Adrenal gland (tissue), 5 donors: ENCODE data around the gene DVL1.

Experiments
- POLR2A ChIP-seq, 2 donors: fragments of 450-650 bp; IDR thresholded peaks; one replicate each; pipeline ENCODE4 v1.6.1; 2017; ENCODE audit warnings: antibody characterized with exemption in 2 of 2, mild to moderate bottlenecking in 2 of 2, moderate library complexity in 1 of 2
- TF ChIP-seq, protein P1 (sequence below), 6 experiments: fragments of 450-650 bp in 4 of 6; fragments of 200-600 bp in 2 of 6; sonication (generic) in 1 of 6; IDR thresholded peaks; 1 replicate in 5 of 6; 2 replicates in 1 of 6; pipeline versions ENCODE4 v1.5.1 to v1.8.0; 2016 to 2021; ENCODE audit warnings: antibody characterized with exemption in 6 of 6, mild to moderate bottlenecking in 2 of 6, moderate library complexity in 1 of 6
- donor health status: DM: no; HTN: no; CAD: no.

DNA sequence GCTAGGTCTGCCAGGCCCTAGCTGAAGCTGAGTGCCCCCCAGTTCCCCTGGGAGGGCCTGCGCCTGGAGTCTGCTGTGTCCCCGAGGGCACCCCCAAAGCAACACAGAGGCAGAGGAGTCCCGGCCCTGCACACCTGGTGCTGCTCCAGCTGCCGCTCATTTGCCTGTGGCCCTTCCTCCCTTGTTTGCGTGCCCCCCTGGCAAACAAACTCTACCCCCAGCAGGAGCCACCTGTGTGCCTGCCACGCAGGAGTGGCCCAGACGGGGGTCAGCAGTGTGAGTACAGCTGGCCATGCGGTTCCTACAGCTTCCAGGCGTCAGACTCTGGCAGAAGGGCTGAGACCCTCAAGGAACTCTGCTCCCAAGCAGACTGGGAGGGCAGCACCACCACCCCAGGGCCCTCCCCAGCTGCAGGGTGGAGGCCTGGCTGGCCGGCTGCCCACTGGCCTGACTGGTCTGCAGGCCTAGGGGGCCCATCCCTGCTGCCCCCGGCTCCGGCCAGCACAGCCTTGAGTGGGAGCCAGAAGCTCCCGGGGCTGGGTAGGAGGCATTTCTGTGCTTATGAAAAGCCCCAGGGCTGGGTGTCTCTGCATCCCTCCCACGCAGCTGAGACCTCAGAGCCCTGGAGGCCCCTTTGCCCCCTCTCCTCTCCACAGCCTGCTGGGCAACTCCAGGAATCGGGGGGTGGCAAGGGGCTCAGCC lies 18.7 kb downstream of the DVL1 start:
- TF ChIP-seq, protein P1, sequence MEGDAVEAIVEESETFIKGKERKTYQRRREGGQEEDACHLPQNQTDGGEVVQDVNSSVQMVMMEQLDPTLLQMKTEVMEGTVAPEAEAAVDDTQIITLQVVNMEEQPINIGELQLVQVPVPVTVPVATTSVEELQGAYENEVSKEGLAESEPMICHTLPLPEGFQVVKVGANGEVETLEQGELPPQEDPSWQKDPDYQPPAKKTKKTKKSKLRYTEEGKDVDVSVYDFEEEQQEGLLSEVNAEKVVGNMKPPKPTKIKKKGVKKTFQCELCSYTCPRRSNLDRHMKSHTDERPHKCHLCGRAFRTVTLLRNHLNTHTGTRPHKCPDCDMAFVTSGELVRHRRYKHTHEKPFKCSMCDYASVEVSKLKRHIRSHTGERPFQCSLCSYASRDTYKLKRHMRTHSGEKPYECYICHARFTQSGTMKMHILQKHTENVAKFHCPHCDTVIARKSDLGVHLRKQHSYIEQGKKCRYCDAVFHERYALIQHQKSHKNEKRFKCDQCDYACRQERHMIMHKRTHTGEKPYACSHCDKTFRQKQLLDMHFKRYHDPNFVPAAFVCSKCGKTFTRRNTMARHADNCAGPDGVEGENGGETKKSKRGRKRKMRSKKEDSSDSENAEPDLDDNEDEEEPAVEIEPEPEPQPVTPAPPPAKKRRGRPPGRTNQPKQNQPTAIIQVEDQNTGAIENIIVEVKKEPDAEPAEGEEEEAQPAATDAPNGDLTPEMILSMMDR (IDR thresholded peaks at IDR 0.05) = no peak
- TF ChIP-seq POLR2A (IDR thresholded peaks at IDR 0.05) = no peak
